HG02943 (cell line): ENCODE results near the gene CDH13.

ENCODE experiments used
- ATAC-seq: cut with Tn5 transposase; IDR thresholded peaks from one replicate; pipeline ENCODE4 v1.9.1; 2021; ENCODE audit warnings: mild to moderate bottlenecking, low read depth, moderate library complexity; ENCODE audit not compliant: unreplicated experiment

Gene CDH13

DNA sequence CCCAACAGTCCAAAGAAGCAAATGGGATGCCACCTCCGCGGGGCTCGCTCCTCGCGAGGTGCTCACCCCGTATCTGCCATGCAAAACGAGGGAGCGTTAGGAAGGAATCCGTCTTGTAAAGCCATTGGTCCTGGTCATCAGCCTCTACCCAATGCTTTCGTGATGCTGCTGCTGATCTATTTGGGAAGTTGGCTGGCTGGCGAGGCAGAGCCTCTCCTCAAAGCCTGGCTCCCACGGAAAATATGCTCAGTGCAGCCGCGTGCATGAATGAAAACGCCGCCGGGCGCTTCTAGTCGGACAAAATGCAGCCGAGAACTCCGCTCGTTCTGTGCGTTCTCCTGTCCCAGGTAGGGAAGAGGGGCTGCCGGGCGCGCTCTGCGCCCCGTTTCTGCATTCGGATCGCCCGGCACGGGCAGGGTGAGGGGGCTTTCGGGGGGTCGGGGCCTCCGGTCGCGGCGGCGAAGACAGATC lies at the start of gene CDH13:
Gene CDH13 (plus strand): TSS at position 179 of the 471 bp plus-strand sequence.
- no peak for ATAC-seq

DNA sequence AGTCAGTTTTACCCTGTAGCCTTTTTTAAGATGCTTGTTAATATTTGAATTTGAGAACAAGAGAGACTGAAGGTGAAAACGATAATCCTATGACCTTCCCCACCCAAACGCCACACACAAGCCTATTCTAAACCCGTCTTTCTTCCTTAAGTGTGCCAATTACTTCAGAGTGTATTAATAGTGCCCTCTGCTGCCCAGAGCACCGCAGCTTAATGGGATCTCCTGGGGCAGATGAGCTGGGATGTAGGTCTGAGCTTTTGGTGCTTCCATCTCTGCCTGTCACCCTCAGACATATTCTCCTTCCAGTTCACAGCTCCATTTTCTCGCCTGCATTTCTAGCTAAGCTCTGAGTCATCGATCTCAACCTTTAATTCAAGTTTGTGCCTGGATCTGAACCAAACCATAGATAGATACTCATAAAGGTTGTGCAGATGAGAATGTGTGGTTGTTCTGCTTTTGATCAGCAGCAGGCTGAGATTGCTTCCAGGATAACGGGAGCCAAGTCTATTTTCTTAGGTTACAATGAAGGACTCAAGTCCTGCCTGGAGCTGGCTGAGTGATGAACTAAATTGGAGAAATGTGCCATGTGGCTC lies 46.4 kb upstream of the CDH13 start:
- no peak for ATAC-seq

DNA sequence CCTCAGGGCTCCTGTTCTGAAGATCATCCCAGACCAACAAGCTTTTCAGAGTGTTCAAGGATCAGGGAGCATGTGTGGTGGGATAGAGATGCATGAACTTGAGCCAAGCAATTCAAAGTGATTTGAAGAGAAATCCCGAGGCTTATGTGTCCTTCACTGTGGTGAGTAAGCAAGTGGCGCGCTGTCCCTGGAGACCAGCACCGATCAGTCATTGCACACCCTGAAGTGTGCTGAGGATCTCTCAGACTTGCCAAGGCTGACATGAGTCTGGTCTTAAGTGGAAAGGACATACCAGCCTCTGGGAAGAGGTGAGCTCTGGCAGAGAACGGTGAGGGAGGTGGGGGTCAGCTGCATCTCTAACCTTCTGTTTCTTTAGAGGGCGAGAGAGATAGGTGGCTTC lies 43.8 kb upstream of the CDH13 start:
- no peak for ATAC-seq

DNA sequence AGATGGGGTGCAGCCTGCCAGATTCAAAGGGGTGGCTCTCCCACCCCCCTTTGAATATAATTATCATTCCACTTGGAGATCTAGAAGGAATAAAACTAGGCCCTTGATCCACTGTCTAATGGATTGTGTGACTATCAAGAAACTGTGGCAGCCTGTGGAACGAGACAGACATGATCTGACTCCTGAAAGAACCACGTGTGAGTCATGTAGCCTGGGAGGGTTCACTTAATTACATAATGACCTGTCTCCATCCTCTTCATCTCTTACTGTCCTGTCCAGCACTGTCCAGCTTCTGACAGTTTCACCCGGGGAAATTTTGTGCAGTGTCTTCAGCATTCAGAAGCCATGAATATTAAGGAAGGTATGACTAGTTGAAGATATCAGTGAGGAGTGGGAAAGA lies 43.3 kb upstream of the CDH13 start:
- ATAC-seq = no peak

DNA sequence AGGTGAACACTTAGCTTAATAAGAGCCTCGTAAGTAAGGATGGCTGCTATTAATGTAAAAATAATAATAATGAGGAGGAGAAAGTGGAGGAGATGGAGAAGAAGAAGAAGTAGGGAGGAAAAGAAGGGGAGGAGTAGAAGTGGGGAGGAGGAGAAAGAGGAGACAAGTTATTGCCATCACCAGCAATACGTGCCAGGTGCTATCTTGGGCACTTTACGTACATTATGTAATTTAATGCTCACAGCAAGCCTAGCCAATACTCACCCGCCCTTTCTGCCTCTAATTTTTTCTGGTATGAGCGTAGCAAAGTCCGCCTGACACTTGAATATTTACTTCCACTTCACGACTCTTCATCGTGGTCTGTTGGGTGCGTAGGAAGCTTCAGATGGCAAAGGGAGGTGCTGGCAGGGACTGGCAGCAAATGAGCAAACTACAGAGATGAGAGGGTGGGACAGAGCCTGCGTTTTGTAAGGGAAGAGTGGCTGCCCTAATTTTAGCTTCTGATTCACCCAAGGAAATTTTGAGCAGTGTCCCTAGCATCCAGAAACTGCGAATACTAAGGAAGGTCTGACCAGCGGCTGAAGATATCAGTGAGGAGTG lies 42.1 kb upstream of the CDH13 start:
- no peak for ATAC-seq

DNA sequence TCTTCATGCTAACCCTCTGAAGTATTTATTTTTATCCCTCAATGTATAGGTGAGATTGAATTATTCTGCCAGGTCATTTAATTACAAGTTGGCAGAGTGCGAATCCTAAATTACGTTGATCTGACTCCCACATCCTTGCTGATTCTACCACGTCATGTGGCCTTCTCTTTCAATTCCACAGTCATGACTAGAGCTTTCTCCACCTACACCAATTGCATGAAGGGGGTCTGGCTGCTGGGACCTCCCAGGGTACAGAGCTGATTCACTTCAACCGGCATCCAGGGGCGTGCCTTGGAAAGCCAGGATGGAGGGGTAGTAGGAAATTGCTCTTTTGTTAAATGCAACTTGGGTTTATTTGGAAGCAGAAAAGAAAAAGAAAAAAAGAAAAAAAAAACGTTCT lies 41.1 kb upstream of the CDH13 start:
- ATAC-seq = no peak

DNA sequence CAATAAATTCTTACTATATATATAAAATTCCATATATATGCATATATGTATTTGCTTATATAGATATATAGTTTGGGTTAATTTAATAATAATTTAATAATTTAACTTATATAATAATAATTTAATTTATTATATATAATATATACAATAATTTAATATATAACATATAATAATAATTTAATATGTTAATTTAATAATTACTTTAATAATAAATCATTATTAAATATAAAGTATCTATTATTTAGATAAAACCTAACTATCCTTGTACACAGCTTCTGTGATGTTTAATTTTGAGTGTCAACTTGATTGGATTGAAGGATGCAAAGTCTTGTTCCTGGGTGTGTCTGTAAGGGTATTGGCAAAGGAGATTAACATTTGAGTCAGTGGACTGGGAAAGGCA lies 40.6 kb upstream of the CDH13 start:
- no peak for ATAC-seq

DNA sequence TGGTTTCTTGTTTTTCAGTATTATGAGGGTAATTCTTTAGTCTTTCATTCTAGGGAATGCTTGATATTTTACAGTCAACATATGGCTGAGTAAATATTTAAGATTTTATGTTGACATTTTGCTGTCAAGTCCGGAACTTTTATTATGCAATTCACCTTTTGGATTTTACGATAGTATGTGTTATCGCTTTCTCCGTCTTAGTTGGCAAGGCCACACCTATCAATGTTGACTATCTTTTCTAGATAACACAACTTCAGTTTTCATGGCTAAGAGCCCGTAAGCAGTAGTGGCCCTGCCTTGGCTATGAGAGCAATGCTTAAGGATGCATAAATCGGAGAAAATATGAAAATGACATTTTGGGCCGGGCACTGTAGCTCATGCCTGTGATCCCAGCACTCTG lies 39.5 kb upstream of the CDH13 start:
- no peak for ATAC-seq

DNA sequence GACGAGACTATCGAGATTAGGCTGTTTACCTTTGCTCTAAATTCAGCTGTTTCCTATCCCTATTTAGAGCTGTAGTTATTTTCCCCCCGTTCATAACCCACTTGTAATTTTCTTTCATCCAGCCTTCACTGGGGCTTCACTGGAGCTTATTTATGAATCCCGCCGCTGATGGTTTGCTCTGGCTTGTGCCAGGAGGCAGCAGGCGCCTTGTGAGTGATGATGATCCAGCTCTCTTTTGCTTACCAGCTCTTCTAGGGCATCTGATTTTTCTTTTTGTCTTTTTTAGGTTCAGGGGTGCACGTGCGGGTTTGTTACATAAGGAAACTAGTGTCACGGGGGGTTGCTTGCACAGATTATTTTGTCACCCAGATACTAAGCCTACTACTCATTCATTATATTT lies 37.4 kb upstream of the CDH13 start:
- no peak for ATAC-seq

DNA sequence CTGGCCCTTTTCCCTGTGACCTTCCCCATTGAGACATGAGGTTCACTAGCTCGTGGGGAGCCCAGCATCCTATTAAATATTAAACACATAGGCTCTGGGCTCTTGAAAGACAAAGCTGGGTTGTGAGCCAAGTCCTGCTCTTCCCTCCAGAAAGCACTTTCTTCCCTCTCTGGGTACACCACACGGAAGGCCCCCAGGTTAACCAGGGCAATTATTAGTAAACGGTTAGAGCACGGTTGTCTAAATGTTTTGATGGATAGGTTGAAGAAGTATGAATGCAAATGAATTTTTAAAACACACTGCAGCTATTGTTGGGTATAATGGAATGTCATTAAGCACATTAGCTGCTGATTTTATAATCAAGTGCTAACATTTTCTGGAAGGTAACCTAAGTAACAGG lies 32.7 kb upstream of the CDH13 start:
- no peak for ATAC-seq

DNA sequence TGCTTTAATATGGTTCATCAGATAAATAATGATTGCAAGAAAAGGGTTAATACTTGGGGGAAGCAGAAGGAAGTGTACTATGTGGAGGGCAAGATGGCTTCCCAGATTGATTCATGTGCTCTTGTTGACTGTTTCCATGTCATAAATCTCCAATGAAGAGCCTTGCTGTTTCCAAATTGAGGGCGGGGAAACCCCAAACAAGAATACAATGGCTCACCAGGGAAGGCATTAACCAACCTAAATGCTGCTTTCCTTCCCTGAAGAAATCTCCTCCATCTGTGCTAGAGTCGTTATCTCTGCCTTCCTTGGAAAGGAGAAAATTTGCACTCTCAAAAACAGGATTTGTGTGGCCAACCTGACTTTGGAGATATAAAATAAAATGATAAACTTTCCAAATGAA lies 28.0 kb upstream of the CDH13 start:
- no peak for ATAC-seq

DNA sequence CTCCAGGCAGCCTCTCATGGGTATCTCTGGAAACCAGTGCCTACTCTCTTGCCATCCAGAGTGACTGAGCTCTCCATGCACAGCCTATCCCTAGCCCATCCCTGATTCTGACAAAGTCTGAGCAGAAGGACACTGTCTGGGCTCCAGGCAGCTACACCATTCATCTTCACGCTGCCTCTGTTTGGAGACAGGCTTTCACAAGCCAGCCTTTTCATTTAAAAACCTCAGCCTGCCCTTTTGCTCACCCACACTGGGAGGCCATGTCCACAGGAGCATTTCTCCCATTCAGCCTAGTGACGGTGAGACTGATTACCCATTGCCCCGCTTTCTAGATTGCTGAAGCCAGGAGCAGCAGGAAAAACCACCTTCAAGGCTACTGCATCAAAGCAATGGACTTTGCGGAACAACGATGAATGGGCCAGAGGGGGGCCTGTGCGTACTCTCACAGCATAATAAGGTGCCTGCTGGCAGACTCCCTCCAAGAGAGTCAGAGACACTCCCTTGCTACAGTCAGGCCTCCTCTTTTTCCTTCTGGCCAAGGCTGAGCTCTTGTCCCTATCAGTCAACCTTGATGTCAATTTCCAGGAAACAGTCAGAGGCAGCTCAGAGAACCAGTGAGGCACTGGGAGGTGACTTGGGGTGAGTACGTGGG lies 24.7 kb upstream of the CDH13 start:
- ATAC-seq = no peak

DNA sequence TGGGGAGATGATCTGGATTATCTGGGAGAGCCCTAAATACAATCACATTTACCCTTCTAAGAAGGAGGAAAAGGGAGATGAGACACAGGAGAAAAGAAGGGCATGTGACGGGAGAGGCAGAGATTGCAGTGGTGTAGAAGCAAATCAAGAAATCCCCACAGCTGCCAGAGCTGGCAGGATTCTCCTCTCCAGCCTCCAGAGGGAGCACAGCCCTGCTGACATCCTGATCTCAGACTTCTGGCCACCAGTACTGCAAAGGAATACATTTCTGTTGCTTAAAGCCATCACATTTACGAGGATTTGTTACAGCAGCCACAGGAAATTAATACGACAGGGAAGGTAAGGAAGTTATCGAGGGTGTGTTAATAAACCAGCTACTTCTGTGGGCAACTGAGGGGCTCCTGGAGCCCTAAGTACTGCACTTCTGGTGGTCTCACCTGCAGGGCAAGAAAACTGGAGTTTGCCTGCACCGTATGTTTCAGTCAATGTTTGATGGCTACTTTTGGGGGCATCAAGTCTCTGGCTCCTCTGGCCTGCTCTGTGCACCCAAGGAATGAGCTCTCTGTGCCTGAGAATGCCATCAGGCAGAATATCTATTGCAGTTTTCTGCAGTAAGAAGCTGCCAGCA lies 22.9 kb upstream of the CDH13 start:
- ATAC-seq = no peak

DNA sequence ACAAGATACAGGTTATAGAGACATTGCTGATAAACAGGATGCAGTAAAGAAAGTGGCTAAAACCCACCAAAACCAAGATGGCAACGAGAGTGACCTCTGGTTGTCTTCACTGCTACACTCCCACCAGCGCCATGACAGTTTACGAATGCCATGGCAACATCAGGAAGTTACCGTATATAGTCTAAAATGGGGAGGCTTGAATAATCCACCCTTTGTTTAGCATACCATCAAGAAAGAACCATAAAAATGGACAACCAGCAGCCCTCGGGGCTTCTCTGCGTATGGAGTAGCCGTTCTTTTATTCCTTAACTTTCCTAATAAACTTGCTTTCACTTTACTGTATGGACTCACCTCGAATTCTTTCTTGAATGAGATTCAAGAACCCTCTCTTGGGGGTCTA lies 21.7 kb upstream of the CDH13 start:
- no peak for ATAC-seq

DNA sequence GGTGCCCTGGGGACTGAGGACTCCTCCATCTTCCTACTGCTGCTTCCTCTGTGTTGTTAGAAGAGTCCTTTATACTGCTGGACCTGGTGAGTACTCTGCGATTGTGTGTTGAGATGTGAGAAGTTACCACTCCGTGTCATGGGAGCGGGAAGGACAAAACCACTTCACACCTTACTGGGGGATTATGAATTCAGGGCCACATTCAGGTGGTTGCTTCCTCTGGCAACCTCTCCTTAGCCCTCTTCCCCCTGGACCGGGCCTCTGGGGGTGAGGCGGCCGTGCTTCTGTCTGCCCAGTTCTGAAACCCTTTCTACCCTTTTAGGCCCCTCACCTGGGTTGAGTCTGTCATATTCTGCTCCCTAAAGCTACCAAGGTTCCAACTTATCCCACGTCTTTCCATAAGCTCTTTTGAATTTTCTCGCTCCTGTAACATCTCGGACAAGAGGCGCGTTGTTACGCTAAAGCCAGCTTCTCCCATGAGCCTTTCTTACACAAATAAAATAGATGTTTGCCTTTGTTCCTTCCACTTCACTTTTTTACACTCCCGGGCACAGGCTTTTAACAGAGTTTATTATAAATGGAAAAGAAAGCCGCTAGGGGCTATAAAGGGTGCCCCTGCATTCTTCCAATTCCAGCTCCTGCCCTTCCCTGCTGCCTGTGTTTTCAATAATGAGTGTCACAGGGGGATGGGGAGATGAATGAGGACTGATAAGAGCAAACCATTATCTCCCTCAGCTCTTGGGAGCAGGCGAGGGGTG lies 20.7 kb upstream of the CDH13 start:
- no peak for ATAC-seq

DNA sequence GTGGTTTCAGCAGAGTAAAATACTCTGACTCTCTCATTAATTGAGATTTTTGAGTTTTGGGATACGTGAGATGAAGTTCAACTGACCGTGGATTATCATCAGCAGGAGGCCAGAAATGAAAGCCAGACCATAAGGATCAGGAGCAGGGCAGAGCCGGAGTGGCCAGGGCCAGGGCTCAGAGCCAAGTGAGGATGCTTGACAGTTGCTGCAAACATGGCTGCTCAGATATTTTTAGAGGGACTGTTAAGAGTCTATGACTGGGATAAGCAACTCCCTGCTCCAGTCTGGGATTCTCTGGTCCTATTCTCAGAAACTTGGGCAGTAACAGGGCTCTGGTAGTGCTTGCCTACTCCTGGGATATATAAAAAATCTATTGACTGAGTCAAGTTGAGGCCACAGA lies 17.6 kb upstream of the CDH13 start:
- ATAC-seq = no peak

DNA sequence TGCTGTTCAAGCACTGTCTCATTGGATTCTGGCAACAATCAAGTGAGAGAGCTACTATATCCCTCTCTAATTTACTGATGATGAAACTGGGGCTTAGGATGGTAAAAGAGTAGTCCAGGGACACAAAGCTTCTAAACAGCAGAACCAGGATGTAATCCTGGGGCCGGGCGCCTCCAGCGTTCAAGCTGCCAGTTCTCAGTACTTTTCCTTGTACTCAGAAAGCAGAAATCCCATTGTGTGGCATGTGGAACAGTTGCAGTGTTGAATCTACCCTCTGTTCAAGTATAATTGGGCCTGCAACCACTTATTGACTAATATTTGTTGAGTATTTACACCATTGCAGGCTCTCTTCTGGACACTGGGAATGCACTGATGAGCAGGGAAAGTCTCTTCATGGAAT lies 14.5 kb upstream of the CDH13 start:
- no peak for ATAC-seq

DNA sequence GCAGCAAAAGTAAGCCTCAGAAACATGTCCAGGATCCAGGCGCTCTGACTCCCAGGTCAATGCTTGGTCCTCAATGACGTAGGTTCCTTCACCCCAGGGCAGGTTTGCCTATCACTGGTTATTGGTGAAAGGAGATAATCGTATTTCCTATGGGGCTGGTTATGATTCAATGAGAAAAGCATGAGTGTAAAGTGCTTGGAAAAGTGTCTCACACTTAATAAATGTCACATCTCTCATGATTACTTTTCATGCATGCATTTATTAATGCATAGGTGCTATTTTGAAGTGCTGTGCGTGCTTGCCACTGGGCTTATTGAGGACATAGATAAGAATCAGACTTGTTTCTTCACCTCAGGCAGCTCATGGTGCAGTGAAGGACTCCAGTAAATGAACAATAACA lies 10.4 kb upstream of the CDH13 start:
- no peak for ATAC-seq

DNA sequence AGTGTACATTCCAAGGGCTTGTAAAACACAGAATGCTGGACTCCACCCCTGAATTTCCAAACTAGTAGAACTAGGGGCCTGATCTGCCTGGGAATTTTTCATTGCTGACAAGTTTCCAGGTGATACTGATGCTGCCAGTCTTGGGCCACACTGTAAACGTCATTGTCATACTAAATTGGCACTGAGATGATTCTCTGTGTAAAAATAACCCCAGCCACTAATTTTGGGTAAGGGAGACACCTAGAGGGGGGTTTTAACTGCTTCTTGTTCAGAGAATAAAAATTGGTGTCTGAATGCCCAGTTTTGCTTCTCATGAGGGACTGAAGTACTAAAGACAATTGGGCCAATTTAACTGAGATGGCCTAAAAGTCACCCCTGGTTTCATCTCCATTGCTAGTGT lies 5.0 kb upstream of the CDH13 start:
- ATAC-seq = no peak

DNA sequence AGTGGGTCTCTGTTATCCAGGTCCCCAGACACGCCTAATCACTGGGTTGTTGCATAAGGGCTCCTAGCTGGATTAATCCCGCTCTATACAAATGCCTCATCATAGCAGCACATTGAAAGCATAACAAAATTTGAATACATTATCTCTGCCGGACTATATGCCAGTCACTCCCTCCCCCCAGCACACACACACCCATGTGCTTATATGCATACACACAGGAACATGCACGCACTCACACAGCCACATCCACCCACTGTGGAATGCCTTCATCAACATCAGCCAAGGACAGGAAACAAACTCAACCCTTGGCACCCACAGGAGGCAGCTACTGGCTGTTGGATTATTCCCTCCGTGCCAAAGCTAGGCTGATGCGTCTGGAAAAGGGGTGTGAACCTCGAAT lies 3.5 kb upstream of the CDH13 start:
- ATAC-seq = no peak
